Adrenal gland (tissue), 5 donors: Measurements from ENCODE around the gene SOX8.

Source experiments
- CTCF ChIP-seq, 6 experiments: fragments of 450-650 bp in 4 of 6; fragments of 200-600 bp in 2 of 6; sonication (generic) in 1 of 6; IDR thresholded peaks; 1 replicate in 5 of 6; 2 replicates in 1 of 6; pipeline versions ENCODE4 v1.5.1 to v1.8.0; 2016 to 2021; ENCODE audit warnings: antibody characterized with exemption in 6 of 6, mild to moderate bottlenecking in 2 of 6, moderate library complexity in 1 of 6
- POLR2A ChIP-seq, 2 donors: fragments of 450-650 bp; IDR thresholded peaks; one replicate each; pipeline ENCODE4 v1.6.1; 2017; ENCODE audit warnings: antibody characterized with exemption in 2 of 2, mild to moderate bottlenecking in 2 of 2, moderate library complexity in 1 of 2
- donor health status: DM: no; HTN: no; CAD: no.

- TF ChIP-seq CTCF (IDR thresholded peaks at IDR 0.05) = no peak
- no peak for TF ChIP-seq POLR2A (IDR thresholded peaks at IDR 0.05)
Observed at GRCh38 chr16:988471-989353, 7.1 kb downstream of the SOX8 start.
